ENCODE results near the gene CA7. TPM values are rescaled to one million over a fixed set of nuclear protein-coding genes. Genes with fewer than 3 reads are reported as not detected.

Gene CA7
- total RNA-seq, 1 donor from 2014 or later: not detected

DNA sequence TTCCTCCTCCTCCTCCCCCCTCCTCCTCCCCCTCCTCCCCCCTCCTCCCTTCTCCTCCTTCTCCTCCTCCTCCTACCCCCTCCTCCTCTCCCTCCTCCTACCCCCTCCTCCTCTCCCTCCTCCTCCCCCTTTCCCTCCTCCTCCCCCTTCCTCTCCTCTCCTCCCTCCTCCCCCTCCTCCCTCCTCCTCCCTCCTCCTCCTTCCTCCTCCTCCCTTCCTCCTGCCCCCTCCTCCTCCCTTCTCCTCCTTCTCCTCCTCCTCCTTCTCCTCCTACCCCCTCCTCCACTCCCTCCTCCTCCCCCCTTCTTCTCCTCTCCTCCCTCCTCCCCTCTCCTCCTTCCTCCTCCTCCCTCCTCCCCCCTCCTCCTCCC lies 29.5 kb downstream of the CA7 start:
- Mint-ChIP-seq H3K36me3 (ENCODE audit: low read depth) (no peaks in the 10 kb centered on the region), H3K4me1 (peaks cover 29% of the 10 kb centered on the region), H3K9me3 (no peaks in the 10 kb centered on the region), H3K4me3 (no peak overlapping the region), H3K27me3 (ENCODE audit: low read depth) (peaks cover 3% of the 10 kb centered on the region), H3K27ac (ENCODE audit: unreplicated experiment) (no peak overlapping the region)
- TF ChIP-seq, protein P1, sequence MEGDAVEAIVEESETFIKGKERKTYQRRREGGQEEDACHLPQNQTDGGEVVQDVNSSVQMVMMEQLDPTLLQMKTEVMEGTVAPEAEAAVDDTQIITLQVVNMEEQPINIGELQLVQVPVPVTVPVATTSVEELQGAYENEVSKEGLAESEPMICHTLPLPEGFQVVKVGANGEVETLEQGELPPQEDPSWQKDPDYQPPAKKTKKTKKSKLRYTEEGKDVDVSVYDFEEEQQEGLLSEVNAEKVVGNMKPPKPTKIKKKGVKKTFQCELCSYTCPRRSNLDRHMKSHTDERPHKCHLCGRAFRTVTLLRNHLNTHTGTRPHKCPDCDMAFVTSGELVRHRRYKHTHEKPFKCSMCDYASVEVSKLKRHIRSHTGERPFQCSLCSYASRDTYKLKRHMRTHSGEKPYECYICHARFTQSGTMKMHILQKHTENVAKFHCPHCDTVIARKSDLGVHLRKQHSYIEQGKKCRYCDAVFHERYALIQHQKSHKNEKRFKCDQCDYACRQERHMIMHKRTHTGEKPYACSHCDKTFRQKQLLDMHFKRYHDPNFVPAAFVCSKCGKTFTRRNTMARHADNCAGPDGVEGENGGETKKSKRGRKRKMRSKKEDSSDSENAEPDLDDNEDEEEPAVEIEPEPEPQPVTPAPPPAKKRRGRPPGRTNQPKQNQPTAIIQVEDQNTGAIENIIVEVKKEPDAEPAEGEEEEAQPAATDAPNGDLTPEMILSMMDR (conservative IDR thresholded peaks at IDR 0.05): no peak
- DNase-seq (ENCODE audit: low read depth, low spot score): no peak

GRCh38 chr16:66874079-66874775 lies 30.0 kb downstream of the CA7 start:
- Mint-ChIP-seq H3K4me1 (peaks cover 30% of the 10 kb centered on the region), H3K27ac (ENCODE audit: unreplicated experiment) (no peak overlapping the region), H3K4me3 (peak overlapping the region; percentile 22), H3K36me3 (ENCODE audit: low read depth) (no peaks in the 10 kb centered on the region), H3K9me3 (no peaks in the 10 kb centered on the region), H3K27me3 (ENCODE audit: low read depth) (peaks cover 3% of the 10 kb centered on the region)
- no peak for DNase-seq (ENCODE audit: low read depth, low spot score)
- TF ChIP-seq, protein P1 (conservative IDR thresholded peaks at IDR 0.05): no peak

DNA sequence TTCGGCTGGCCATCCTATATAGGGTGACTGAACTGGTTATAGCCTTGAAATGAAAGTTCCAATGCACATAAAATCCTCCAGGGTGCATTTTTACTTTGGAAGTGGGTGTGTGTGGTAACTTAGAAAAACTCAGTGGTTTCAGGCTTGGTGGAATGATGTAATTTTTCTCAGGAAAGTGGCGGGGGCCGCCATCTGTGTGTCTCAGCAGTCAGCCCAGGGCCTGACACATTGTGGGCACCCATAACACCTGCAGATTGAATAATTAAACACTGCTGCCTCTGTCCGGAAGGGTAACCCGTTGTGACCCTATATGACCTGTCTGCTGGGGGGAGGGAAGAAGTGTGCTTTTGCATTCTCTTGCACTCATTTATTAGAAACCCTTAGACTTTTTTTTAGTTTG lies 33.9 kb downstream of the CA7 start:
- Mint-ChIP-seq H3K4me1 (peaks cover 43% of the 10 kb centered on the region), H3K27me3 (ENCODE audit: low read depth) (no peaks in the 10 kb centered on the region), H3K9me3 (no peaks in the 10 kb centered on the region), H3K27ac (ENCODE audit: unreplicated experiment) (no peak overlapping the region), H3K36me3 (ENCODE audit: low read depth) (no peaks in the 10 kb centered on the region), H3K4me3 (peak overlapping the region; percentile 56)
- DNase-seq (ENCODE audit: low read depth, low spot score): no peak
- TF ChIP-seq, protein P1 (conservative IDR thresholded peaks at IDR 0.05): no peak

DNA sequence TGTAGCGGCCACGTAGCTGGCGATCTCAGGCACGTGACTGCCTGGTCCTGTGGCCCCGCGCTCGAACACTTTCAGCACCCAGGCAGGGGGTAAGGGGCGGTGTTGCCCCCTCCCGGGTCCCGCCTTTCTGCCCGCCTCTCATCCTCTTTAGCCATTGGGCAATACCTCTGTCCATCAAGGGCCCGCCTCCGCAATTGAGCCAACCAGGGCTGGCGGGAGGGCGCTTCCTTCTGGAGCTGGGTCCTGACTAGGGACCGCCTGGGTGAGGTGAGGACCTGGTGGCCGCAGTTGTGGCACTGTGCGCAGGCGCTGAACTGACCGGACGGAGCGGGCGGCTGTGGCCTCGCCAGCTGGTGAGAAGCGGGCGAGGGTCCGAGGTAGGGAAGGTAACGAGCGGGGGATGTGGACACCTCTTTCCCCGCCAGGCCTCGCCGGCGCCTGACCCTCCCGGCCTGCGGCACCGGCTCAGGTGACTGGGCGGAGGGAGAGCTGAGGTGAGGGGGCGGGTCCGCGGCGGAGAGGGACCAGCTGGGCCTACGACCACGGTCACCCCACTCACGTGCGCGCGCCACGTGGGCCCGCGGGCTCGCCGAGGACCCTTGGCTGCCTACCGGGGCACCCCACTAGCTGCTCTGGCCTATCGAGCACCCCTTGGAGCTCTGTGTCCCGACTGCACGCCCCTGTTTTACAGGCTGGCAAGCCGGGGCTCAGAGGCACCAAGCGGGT lies 36.2 kb downstream of the CA7 start, which contains the start of gene PDP2:
Gene PDP2, plus strand, starts transcription at position 228 of the 726 bp plus-strand sequence. CDS start 3,770 bp downstream, outside the sequence.
- TF ChIP-seq, protein P1 (conservative IDR thresholded peaks at IDR 0.05): no peak
- H3K27ac Mint-ChIP-seq (ENCODE audit: unreplicated experiment): peak within 1 kb of the TSS; percentile 92
- H3K9me3 Mint-ChIP-seq: no peaks in the 10 kb centered on the region

DNA sequence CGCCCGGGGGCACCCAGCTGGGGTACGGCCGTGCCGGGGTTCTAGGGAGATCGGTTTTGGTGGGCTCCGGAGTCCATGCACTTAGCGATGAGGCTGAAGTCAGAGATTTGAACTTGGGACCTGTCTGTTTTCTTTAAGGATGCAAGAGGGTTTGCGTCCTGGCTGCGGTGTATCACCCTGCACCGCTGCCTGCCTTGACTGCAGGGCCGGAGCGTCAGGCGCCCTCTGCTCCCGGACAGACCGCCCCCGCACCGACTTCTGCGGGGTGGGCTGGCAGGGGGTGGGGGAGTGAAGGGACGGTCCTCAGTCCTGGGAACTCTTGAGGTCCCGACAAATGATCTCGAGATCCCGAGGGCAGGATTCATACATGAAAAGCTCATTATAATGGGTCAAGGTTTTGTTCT lies 36.8 kb downstream of the CA7 start:
- TF ChIP-seq, protein P1 (conservative IDR thresholded peaks at IDR 0.05): no peak
- H3K27me3 Mint-ChIP-seq (ENCODE audit: low read depth): no peaks in the 10 kb centered on the region
- no peak overlapping the region for H3K27ac Mint-ChIP-seq (ENCODE audit: unreplicated experiment)
- no peaks in the 10 kb centered on the region for H3K9me3 Mint-ChIP-seq
- peak overlapping the region; percentile 77 for H3K4me3 Mint-ChIP-seq
- peaks cover 32% of the 10 kb centered on the region for H3K4me1 Mint-ChIP-seq
- no peak for DNase-seq (ENCODE audit: low read depth, low spot score)
- no peaks in the 10 kb centered on the region for H3K36me3 Mint-ChIP-seq (ENCODE audit: low read depth)

More for the DNA sequence above, 36.2 kb downstream of the CA7 start, which contains the start of gene PDP2:
- peak; percentile 96 for DNase-seq (ENCODE audit: low read depth, low spot score)
- peak within 1 kb of the TSS; percentile 100 for H3K4me3 Mint-ChIP-seq
- H3K4me1 Mint-ChIP-seq: peaks cover 33% of the 10 kb centered on the region
- H3K27me3 Mint-ChIP-seq (ENCODE audit: low read depth): no peaks in the 10 kb centered on the region
- H3K36me3 Mint-ChIP-seq (ENCODE audit: low read depth): no peaks in the 10 kb centered on the region

Data from neural crest cell (in vitro differentiated cells).